ENCODE results near the gene PJA1.

PJA1 gene, protein sequence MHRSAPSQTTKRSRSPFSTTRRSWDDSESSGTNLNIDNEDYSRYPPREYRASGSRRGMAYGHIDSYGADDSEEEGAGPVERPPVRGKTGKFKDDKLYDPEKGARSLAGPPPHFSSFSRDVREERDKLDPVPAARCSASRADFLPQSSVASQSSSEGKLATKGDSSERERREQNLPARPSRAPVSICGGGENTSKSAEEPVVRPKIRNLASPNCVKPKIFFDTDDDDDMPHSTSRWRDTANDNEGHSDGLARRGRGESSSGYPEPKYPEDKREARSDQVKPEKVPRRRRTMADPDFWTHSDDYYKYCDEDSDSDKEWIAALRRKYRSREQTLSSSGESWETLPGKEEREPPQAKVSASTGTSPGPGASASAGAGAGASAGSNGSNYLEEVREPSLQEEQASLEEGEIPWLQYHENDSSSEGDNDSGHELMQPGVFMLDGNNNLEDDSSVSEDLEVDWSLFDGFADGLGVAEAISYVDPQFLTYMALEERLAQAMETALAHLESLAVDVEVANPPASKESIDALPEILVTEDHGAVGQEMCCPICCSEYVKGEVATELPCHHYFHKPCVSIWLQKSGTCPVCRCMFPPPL

DNA sequence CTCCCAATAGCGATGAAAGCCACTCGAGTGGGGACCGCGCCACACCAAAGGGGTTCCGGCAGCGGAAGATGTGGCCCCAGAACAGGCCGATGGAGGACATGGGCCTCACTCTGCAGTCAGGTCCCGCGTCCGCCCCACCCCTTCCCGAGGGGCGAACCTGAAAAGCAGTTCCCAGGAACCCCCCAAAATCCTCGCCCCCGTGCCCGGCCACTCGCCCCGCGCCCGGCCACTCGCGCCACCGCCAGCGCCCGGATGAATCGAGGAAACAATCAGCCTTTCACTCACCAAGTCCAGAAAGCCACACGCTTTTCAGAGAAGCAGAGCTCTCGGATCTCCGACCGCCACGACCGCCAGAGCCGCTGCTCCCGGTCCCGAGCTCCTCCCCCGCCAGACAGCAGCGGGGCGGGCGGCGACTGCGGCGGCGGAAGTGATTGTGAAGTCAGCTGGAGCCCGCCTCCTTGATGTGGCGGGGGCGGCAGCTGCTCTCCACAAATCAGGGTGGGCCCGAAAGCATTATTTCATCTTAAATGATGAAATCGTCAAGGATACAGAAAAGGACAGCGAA lies at the start of gene PJA1:
TSS of gene PJA1 (minus strand) at position 367 of the 565 bp plus-strand sequence. CDS start 2,380 bp downstream, outside the sequence.
- peak; percentile 32 to 39 for DNase-seq (ENCODE audit: low read depth in 2 of 2)

DNA sequence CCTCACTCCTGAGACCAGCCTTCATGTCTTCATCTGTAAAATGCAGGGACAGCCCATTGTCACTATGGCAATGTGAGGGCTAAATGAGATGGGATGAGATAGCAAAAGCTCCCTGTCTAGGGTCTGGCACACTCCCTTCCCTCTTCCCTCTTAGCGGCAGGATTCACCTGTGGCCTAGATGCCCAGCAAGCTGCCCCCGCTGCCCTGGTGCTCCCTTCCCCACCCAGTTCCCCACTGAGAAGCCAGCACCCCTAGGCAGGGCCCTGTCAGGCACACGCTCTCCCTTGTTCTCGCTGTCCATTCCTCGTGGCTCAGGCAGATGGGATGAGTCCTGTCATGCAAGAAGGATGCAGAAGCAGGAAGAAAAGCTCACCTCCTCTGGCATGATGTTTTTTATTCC lies 49.2 kb upstream of the PJA1 start:
- DNase-seq (ENCODE audit: low read depth in 2 of 2), result no peak

DNA sequence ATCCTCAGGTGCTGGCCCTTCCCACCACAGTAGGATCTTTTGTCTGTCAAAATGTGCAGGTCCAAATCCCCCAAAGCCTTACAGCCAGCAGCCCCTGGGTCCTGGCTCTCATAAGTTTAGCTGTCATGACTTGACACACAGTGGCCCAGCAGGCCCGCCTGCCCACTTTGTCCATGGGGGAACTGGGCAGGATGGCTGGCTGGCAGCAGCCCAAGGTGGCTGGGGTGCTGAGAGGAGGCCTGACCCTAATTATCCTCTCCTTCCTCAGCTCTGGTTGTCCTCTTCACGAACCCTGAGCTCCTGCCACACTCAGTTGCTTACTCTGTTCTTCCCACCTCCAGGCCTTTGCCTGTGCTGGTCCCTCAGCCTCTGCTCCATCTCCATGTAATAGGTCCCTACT lies 46.4 kb upstream of the PJA1 start:
- DNase-seq (ENCODE audit: low read depth in 2 of 2), result no peak

DNA sequence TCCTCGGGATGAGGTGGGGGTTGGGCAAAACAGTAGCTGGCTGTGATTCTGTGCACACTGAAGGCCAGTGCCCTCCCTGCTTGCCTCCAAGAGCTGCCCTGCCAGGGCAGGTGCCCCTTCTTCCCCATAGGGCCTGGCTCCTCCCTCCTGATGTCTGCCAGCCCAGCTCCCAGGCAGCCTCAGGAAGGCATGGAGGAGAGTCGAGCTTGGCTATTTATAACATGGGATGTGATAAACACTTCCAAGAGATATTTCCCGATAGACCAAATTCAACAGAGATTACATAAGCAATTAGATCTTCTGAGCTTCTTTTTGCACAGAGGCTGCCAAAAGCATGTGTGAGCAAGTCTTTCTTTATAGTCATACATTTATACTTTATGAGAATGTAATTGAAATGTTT lies 45.3 kb upstream of the PJA1 start:
- no peak for DNase-seq (ENCODE audit: low read depth in 2 of 2)

DNA sequence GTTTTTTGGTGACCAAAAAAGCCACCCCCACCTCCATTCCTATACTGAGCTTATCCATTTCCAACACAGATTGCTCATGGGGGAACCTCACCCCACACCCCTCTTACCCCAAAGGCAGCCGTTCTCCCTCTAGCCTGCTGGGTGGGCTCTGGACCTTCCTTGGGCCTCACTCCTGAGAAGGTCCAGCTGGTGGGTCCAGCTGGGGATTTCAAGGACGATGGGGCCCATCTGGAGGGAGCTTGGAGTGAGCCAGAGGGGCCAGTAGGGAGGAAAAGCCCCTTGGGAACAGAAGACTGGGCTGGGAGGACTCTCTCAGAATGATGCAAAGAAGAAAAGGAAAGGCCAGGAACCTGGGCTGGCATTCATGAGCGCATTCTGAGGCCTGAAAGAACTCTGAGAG lies 42.0 kb upstream of the PJA1 start:
- DNase-seq (ENCODE audit: low read depth in 2 of 2), result no peak

DNA sequence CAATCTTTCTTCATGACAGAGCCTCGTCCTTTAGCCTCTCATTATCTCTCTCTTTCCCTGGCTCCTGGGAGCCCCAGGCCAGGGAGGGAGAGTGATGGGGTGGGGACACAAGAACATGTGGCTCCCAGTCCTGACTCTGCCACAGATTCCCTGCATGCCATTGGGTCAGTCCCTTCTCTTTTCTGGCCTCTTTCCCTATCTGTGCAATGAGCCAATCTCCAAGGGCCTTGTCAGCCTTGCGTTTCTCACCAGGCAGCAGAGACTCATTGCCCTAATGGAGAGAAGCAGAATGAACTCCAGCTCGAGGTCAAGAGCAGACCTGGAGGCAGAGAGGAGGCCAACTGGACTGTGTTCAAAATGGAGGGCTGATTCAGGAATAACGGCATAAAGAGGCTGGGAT lies 38.4 kb upstream of the PJA1 start:
- no peak for DNase-seq (ENCODE audit: low read depth in 2 of 2)

DNA sequence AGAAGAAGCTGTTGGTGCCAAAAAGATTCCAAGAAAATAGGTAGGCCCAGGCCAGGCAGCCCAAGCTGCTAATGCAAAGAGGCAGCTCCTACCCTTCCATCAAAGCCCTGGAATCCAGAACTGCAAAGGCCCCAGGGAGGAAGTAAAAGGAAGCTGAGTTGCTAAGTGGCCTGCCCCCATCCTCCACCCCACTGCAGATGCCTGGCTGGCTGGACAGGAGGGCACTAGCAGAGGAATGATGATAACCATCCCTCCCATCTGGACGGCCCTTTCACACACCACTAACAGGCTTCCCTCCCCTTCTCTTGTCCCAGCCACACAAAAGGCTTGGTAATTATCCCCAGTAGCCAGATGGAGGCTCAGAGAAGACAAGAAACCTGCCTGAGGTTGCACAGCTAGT lies 32.4 kb upstream of the PJA1 start:
- no peak for DNase-seq (ENCODE audit: low read depth in 2 of 2)

DNA sequence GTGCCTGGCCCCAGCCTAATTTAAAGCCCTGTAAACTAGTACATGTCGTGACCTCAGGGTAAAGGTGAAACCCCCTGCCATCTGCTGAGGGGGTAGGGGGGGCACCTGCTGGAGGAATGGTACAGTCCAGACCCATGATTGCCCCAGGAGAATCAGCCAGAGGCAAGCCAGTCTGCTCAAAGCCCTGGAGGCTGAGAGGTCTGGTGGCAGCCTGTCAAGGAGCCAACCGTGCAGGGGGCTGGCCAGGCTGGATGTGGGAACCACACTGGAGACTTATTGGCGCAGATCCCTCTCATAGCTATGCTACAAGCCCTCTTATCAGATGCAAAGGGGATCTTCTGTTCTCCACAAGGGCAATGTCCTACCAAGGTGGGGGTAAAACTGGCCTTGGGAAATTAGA lies 31.4 kb upstream of the PJA1 start:
- no peak for DNase-seq (ENCODE audit: low read depth in 2 of 2)

DNA sequence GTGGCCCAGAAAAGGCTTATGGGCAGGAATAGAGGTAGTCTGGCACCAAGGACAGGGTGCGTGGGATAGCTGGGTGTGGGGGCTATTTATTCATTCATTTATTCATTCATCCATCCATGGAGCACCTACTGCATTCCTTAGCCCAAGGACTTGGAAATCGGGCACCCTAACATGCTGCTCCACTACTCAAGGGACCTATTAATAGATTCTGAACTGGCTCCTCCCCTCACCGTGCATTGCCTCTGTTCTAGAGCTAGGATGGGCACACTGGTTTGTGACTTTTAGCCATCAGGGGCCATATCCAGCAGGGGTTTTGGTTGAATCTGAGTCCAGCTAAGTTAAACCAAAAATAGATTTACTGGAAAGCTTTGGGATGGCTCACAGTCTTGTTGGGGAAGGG lies 30.6 kb upstream of the PJA1 start:
- no peak for DNase-seq (ENCODE audit: low read depth in 2 of 2)

DNA sequence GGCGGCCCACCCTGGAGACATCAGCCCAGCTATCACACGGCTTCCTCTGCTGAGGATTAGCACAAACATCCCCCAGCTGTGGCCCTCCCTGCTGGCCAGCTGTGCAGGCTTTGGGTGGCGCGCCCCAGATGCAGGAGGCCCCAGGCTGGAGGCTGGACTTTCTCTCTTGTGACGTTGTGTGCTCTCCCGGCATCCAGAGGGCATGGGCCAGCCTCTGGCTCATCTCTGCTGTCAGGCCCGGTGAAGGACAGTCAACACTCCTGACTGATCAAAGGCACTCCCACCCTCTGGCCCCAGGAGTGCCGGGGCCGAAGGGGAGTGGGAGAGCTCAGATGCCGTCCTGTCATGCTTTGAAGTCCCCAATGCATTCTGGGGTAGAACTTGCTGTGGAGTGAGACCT lies 29.9 kb upstream of the PJA1 start:
- no peak for DNase-seq (ENCODE audit: low read depth in 2 of 2)

DNA sequence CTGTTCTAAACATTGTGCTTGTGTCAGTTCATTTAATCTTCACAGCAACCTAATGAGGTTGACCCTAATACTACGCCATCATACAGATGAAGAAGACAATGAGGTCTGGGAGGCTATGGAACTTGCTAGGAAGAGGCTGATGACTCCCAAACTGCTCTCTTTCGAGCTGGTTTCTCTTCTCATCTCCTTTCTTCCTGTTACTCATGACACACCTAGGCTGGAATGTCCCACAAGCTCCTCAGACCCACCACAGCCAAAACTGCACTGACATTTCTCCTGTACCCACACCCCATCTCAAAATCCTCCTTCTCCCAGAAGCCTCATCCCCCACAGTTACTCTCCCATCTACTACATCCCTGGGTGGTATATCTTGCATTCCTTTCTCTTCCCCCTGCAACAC lies 27.4 kb upstream of the PJA1 start:
- DNase-seq (ENCODE audit: low read depth in 2 of 2), result no peak

DNA sequence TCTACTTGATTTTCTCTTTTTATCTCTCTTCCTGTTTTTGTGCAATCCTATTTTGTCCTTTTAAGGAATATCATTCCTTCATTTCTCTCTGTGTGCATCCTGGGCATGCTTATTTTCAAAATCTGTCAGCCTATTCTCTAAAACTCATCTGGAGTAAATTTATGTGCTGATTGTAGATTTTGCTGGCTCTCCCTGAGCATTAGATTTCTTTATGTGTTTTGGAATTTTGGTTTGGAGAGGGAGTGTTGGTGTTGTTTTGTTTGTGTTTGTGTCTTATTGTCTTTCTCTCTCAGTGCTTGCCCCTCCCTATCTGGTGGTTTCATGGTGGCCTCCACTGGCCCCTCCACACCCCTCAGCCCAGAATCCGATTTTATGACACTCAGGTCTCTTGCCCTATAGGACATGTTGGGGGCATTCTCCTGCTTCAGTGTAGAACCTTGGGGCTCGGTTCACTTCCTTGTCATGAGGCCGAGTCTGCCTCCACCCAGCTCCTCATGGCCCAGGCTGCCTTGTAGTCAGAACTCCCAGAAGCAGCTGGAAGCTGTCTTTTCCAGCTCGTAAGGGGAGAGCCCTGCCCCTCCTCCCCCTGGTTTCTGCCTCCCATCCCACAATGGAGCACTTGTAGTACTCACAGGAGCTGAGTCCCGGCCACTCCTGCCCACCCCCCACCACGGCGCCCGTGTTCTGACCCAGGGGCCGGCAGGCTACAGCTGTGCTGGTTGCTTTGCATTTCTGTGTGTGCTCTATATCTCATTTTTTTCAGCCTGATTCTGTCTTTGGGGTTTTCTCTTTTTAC lies 24.5 kb upstream of the PJA1 start:
- DNase-seq (ENCODE audit: low read depth in 2 of 2), result no peak

DNA sequence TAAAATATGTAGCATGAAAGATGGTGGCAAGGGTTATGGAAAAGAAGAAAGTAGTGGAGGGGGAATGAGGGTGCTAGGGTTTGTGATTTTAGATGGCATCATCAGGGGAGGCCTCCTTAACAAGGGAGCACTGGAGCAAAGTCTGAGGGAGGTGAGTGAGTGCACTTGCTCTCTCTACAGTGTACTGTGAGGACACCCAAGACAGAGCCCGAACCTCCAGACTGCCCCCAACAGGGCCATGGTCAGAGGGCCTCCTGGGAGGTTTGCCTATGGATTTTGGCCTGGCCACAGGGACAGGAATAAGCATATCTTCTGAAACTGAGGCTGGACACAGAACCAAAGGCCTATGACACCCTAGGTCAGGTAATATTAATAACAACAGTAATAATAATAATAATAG lies 21.4 kb upstream of the PJA1 start:
- DNase-seq (ENCODE audit: low read depth in 2 of 2), result no peak

DNA sequence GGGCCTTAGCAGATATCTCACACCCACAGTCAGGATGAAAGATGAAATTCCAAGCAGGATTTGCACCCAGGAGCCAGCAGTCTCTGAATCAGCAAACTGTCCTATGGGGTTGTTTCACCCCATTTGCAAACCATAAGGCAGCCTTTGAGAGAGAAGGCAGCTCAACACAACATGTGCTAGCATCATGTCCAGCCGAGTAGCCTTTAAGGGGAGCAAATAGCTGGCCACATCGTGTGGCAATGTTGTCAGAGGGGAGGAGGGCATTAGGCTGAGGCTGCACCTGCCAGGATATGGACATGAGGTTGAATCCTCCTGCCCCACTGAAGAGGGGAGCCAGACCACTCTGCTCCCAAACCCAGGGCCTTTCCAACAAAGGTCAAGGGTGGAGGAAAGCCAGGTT lies 20.6 kb upstream of the PJA1 start:
- no peak for DNase-seq (ENCODE audit: low read depth in 2 of 2)

DNA sequence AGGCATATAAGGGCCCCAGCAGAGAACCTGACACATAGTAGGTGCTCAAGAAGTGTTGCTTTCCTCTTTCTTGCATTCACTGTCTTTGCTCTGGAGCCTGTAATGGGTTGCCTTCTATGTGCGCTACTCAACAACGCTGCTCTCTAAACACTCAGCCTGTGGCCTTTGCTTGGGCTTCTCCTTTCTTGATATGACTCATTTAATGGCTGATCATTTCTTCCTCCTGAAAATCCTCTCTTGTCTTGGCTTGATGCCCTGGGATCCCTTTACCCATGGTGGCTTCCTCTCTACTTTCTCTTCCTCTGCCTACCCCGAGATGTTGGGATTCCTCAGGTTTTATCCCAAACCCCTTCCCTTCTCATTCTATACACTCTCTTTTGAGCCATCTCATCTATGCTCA lies 19.9 kb upstream of the PJA1 start:
- DNase-seq (ENCODE audit: low read depth in 2 of 2), result no peak

DNA sequence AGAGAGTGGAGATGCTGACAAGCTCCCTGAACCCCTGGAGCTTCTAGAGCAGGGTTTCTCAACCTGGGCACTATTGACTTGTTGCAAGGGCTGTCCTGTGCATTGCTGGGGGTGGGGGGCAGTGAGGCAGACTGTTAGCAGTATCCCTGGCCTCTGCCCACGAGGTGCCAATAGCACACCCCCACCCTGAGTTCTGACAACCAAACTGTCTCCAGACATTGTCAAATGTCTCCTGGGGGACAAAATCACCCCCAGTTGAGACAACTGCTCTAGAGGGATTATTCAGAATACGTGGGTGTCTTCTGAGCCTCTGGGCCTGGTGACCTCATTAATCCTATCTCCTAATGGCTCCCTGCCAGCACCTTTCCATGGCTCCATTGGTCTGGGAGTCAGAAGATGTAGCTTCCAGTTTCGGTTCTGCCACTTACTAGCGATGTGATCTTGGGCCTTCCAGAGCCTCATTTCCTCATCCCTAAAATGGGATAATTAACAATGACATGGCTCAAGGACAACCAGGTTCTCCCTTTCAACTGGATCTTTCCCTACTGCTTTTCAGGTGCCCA lies 17.6 kb upstream of the PJA1 start:
- no peak for DNase-seq (ENCODE audit: low read depth in 2 of 2)

DNA sequence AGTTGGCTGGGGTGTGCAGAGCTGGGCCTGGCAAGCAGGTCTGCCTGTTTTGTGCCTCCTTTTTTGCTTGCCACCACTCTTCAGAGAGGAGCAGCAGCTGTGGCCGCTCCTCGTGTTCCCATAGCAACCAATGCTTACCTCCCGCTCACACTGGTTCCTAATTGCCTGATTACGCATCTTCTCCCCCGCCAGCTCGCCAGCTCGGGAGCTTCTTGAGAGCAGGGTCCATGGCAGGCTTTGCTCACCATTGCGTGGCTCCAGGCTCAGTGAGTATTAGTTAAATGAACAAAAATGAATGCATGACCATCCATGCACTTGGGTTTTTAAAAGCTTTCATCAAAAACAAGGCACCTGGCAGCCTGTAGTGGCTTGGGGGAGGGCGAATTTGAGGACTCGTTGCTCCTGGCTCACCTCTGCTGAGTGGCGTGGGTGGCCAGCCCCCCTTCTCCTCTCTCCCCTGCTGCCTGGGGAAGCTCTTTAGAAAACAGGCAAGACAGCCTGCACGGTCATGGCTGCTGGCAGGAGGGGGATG lies 14.2 kb upstream of the PJA1 start:
- no peak for DNase-seq (ENCODE audit: low read depth in 2 of 2)

DNA sequence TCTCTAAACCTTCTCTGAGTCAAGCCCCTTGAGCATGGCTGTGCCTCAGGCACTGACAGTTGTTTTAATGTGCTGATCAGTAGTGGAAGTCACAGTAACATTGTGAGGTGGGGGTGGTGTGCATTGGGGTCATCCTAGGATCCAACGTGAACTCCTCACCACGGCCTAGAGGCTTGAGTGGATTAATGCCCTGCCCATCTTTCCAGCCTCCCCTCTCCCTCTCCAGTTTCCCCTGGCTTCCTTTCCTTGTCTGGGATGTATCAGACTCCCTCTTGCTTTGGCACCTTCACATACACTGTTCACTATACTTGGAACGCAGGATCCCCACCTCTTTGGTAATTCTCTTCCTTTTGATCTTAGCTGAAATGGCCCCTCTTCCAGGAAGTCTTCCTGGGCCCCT lies 13.3 kb upstream of the PJA1 start:
- DNase-seq (ENCODE audit: low read depth in 2 of 2), result no peak

DNA sequence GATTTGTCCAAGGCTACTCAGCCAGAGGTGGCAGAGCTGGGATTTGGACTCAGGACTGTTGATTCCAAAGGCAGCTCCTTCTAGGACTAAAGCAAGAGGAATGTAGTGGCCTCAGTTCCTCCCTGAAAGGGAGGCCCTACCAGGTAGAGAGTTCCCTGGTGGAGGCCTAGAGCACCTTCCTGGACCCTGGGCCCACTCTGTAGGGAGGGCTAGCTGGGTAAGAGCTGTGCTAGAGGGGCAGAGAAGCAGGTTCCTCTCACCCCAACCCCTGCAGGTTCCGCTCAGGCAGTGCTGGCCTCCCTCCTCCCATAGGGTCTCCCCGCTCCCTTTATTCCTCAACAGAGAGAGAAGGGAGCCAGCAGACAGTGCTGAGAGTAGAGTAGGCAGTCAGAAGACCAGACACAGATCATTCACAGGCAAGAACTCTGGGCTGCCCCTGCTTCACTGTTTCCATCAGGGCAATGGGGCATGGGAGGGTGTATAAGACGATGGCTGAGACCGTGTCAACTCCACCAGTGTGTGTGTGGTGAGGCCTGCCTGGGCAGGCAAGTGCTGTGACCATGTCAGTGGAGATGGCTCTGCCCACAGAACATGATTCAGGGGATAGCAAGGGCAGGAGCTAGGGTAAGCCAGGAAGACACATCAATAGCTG lies 12.4 kb upstream of the PJA1 start:
- no peak for DNase-seq (ENCODE audit: low read depth in 2 of 2)

DNA sequence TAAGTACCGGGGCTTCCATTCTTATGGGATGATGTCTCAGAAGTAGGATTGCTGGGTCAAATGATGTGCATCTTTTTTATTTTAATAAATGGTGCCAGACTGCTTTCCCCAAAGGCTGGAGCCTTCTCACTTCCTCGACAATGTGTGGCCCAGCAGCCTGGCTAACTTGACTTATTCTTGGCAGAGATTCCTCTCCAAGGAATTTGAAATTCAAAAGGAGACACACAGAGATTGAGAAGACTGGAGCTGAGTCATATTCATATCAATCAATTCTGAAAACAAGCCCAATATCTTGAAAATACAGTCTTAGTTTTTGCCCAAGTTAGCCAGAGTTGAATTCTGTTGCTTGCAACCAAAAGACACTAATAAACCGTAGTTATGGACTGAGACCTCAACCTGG lies 10.8 kb upstream of the PJA1 start:
- no peak for DNase-seq (ENCODE audit: low read depth in 2 of 2)

DNA sequence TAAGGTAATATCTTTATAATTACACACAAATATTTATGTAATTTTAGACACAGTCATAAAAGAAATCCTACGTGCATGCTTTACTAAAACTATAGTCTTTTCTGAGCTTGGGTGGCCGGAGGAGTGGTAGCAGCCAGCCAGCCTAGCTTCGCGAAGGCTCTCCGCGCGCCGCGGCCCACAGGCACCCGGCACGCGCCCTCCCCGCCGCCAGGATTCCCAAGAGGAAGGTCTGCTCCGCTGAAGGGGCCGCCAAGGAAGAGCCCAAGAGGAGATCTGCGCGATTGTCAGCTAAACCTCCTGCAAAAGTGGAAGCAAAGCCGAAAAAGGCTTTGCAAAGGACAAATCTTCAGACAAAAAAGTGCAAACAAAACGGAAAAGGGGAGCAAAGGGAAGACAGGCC lies 8.7 kb upstream of the PJA1 start:
- DNase-seq (ENCODE audit: low read depth in 2 of 2), result no peak

DNA sequence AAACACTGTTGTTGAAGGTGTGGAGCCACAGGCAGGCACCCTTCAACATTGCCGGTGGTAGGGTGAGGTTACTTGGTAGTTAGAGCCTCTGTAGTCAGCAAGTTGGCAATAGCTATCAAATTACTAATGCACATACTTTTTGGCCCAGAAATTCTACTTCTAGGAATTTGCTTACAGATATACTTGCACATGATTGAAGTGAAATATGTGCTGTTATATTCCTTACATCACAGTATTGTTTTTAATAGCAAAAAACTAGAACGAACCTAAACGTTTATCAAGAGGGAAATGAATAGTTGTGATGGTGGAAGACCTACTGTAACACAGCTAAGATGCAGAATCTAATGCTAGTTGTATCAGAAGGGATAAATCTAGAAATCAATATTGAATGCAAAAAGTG lies 7.7 kb upstream of the PJA1 start:
- no peak for DNase-seq (ENCODE audit: low read depth in 2 of 2)
